ENCODE data around the gene PGBD4. TPM values are rescaled to one million over a fixed set of nuclear protein-coding genes. Genes with fewer than 3 reads are reported as not detected.

The PGBD4 gene
- total RNA-seq, 1 experiment from 2014 or later: 1.3 TPM

DNA sequence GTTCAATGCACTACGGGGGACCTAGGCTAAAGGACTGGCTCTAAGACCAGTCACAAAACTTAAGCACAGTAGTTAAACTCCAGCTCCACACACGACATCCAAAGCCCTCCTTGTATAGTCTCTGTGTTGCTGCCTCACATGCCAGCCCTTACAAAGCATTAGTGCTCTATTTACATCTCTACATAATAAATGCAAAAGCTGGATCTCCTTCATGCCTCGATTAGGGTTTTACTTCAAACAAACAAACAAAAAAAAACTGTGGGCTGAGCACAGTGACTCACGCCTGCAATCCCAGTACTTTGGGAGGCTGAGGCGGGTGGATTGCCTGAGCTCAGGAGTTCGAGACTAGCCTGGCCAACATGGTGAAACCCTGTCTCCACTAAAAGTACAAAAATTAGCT lies 9.6 kb downstream of the PGBD4 start:
- TF ChIP-seq, protein P1, sequence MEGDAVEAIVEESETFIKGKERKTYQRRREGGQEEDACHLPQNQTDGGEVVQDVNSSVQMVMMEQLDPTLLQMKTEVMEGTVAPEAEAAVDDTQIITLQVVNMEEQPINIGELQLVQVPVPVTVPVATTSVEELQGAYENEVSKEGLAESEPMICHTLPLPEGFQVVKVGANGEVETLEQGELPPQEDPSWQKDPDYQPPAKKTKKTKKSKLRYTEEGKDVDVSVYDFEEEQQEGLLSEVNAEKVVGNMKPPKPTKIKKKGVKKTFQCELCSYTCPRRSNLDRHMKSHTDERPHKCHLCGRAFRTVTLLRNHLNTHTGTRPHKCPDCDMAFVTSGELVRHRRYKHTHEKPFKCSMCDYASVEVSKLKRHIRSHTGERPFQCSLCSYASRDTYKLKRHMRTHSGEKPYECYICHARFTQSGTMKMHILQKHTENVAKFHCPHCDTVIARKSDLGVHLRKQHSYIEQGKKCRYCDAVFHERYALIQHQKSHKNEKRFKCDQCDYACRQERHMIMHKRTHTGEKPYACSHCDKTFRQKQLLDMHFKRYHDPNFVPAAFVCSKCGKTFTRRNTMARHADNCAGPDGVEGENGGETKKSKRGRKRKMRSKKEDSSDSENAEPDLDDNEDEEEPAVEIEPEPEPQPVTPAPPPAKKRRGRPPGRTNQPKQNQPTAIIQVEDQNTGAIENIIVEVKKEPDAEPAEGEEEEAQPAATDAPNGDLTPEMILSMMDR (IDR thresholded peaks at IDR 0.05; ENCODE audit: unreplicated experiment): no peak
- H3K27ac Mint-ChIP-seq (ENCODE audit: unreplicated experiment): no peak overlapping the region
- intact Hi-C loops (cut with micrococcal nuclease; ENCODE audit: unreplicated experiment): no loop called here
- CTCF ChIA-PET: interaction anchor here (2.4 kb wide), 1 partner anchor 99 kb away, joined by 7 read pairs; the partner anchor contains the start of gene KATNBL1
- BruUV-seq (replicated peaks): no TSS peak
- H3K27me3 Mint-ChIP-seq (ENCODE audit: unreplicated experiment): no peaks in the 10 kb centered on the region
- no peak for DNase-seq
- H3K36me3 Mint-ChIP-seq (ENCODE audit: insufficient read depth, unreplicated experiment): no peaks in the 10 kb centered on the region
- no peaks in the 10 kb centered on the region for H3K9me3 Mint-ChIP-seq (ENCODE audit: low read depth, unreplicated experiment)
- no peaks in the 10 kb centered on the region for H3K4me1 Mint-ChIP-seq (ENCODE audit: low read depth, unreplicated experiment)
- no peak overlapping the region for H3K4me3 Mint-ChIP-seq (ENCODE audit: low read depth, unreplicated experiment)

DNA sequence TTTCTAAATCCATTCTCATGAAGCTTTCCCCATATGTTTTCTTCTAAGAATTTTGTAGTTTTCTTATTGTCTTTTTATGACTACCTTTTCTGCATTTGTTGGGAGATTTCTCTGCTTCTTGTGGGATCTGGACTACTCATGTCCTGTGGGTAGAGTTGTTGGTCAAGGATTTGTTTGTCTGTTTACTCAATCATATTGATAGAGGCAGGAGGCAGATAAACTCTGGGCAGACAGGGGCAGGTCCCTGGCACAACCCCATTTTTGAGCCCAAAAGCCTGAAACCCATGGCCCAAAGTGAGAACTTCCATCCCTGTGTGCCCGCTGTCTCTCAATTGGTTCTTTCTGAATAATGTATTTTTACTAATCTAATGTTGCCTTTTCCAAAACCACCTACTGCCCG lies 12.3 kb downstream of the PGBD4 start:
- CTCF ChIA-PET: no interaction called here
- no peak for DNase-seq
- Mint-ChIP-seq H3K4me3 (ENCODE audit: low read depth, unreplicated experiment) (no peak overlapping the region), H3K27ac (ENCODE audit: unreplicated experiment) (no peak overlapping the region), H3K27me3 (ENCODE audit: unreplicated experiment) (no peaks in the 10 kb centered on the region), H3K9me3 (ENCODE audit: low read depth, unreplicated experiment) (no peaks in the 10 kb centered on the region), H3K36me3 (ENCODE audit: insufficient read depth, unreplicated experiment) (no peaks in the 10 kb centered on the region), H3K4me1 (ENCODE audit: low read depth, unreplicated experiment) (no peaks in the 10 kb centered on the region)
- TF ChIP-seq, protein P1 (IDR thresholded peaks at IDR 0.05; ENCODE audit: unreplicated experiment): no peak
- intact Hi-C loops (cut with micrococcal nuclease; ENCODE audit: unreplicated experiment): no loop called here
- BruUV-seq (replicated peaks): no TSS peak

DNA sequence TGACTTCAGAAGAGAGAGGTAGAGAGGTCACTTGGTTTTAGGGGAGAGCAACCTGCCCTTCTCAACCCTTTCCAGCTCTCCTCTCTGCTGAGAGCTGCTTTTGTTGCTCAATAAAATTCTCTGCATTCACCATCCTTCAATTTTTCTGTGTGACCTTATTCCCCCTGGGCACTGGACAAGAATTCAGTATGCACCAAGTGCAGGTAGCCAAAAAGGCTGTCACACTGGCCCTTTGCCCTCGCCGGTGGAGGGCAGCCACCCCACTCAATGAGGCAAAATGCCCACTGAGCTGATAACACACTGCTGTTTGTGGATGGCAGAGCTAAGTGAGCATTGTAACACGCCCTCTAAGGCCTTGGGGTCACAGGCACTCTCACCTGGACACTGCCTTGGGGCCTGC lies 12.9 kb downstream of the PGBD4 start:
- TF ChIP-seq, protein P1 (IDR thresholded peaks at IDR 0.05; ENCODE audit: unreplicated experiment): no peak
- Mint-ChIP-seq H3K4me3 (ENCODE audit: low read depth, unreplicated experiment) (no peak overlapping the region), H3K9me3 (ENCODE audit: low read depth, unreplicated experiment) (no peaks in the 10 kb centered on the region), H3K4me1 (ENCODE audit: low read depth, unreplicated experiment) (no peaks in the 10 kb centered on the region), H3K27ac (ENCODE audit: unreplicated experiment) (no peak overlapping the region), H3K36me3 (ENCODE audit: insufficient read depth, unreplicated experiment) (no peaks in the 10 kb centered on the region), H3K27me3 (ENCODE audit: unreplicated experiment) (no peaks in the 10 kb centered on the region)
- DNase-seq: no peak
- BruUV-seq (replicated peaks): no TSS peak
- intact Hi-C loops (cut with micrococcal nuclease; ENCODE audit: unreplicated experiment): no loop called here
- CTCF ChIA-PET: no interaction called here

DNA sequence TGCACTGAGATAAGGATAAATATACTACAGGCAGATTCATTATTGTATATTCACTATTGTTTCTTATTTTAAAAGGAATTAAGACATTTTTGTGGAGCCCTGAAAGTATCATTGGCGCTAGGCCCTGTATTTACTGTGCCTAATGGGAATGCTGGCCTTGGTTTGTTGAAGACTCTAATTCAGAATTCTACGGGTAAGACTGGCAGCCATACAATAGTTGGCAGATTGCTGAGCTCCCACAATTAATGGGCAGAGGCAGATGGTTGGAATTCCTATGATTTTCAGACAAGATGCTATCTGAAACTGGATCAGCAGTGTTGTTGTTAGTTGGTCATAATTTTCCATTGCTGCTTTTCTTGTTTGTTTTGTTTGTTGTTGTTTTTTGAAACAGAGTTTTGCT lies 14.7 kb downstream of the PGBD4 start:
- H3K27me3 Mint-ChIP-seq (ENCODE audit: unreplicated experiment): no peaks in the 10 kb centered on the region
- H3K9me3 Mint-ChIP-seq (ENCODE audit: low read depth, unreplicated experiment): peaks cover 2% of the 10 kb centered on the region
- no peaks in the 10 kb centered on the region for H3K36me3 Mint-ChIP-seq (ENCODE audit: insufficient read depth, unreplicated experiment)
- H3K27ac Mint-ChIP-seq (ENCODE audit: unreplicated experiment): no peak overlapping the region
- intact Hi-C loops (cut with micrococcal nuclease; ENCODE audit: unreplicated experiment): no loop called here
- DNase-seq: no peak
- H3K4me3 Mint-ChIP-seq (ENCODE audit: low read depth, unreplicated experiment): no peak overlapping the region
- CTCF ChIA-PET: no interaction called here
- no TSS peak for BruUV-seq (replicated peaks)
- TF ChIP-seq, protein P1 (IDR thresholded peaks at IDR 0.05; ENCODE audit: unreplicated experiment): no peak
- no peaks in the 10 kb centered on the region for H3K4me1 Mint-ChIP-seq (ENCODE audit: low read depth, unreplicated experiment)
